GM19238 (cell line): ENCODE results near the gene CTAG2.
"Not testable (repeated sequence)": the region's sequence is repeated elsewhere in the genome, so short reads cannot be mapped to it uniquely, and the experiment has no call there.

Source experiments
- DNase-seq: peaks from one replicate; pipeline ENCODE4 v3.0.0; 2011; ENCODE audit warnings: low spot score; ENCODE audit not compliant: insufficient read length

CTAG2 gene

GRCh38 chrX:154653413-154653812 lies at the start of gene CTAG2:
TSS of gene CTAG2 (minus strand) at chrX:154653579. CDS start at chrX:154653515, 64 bp downstream.
- not testable (repeated sequence) for DNase-seq

GRCh38 chrX:154698630-154699248 lies 45.4 kb upstream of the CTAG2 start:
- DNase-seq = no peak

GRCh38 chrX:154696676-154697045 lies 43.3 kb upstream of the CTAG2 start:
- no peak for DNase-seq

GRCh38 chrX:154695911-154696675 lies 42.7 kb upstream of the CTAG2 start:
- DNase-seq = no peak

- no peak for DNase-seq
Measured at GRCh38 chrX:154693394-154693793, 40.0 kb upstream of the CTAG2 start.

- DNase-seq = not testable (repeated sequence)
Measured at GRCh38 chrX:154690438-154690837, 37.1 kb upstream of the CTAG2 start.

GRCh38 chrX:154672084-154672483 lies 18.7 kb upstream of the CTAG2 start:
- DNase-seq = not testable (repeated sequence)

- DNase-seq = not testable (repeated sequence)
Measured at GRCh38 chrX:154670848-154671247, 17.5 kb upstream of the CTAG2 start.

- no peak for DNase-seq
Measured at GRCh38 chrX:154661899-154662298, 8.5 kb upstream of the CTAG2 start.

- DNase-seq = no peak
Measured at GRCh38 chrX:154661170-154661569, 7.8 kb upstream of the CTAG2 start.

- no peak for DNase-seq
Measured at GRCh38 chrX:154660541-154660940, 7.2 kb upstream of the CTAG2 start.

GRCh38 chrX:154658957-154659356 lies 5.6 kb upstream of the CTAG2 start:
- DNase-seq = no peak

- no peak for DNase-seq
Measured at GRCh38 chrX:154658187-154658586, 4.8 kb upstream of the CTAG2 start.

- no peak for DNase-seq
Measured at GRCh38 chrX:154657226-154657805, 3.9 kb upstream of the CTAG2 start.

GRCh38 chrX:154655786-154656185 lies 2.4 kb upstream of the CTAG2 start:
- DNase-seq = no peak

- no peak for DNase-seq
Measured at GRCh38 chrX:154655346-154655745, 2.0 kb upstream of the CTAG2 start.

- DNase-seq = no peak
Measured at GRCh38 chrX:154654925-154655324, 1.5 kb upstream of the CTAG2 start.

- no peak for DNase-seq
Measured at GRCh38 chrX:154654372-154654771, 993 bp upstream of the CTAG2 start.

- DNase-seq = no peak
Measured at GRCh38 chrX:154653048-154653401, 354 bp downstream of the CTAG2 start.

GRCh38 chrX:154652311-154653047 lies 900 bp downstream of the CTAG2 start:
- DNase-seq = no peak

GRCh38 chrX:154650221-154650510 lies 3.2 kb downstream of the CTAG2 start:
- DNase-seq = no peak

GRCh38 chrX:154649503-154650220 lies 3.7 kb downstream of the CTAG2 start:
- no peak for DNase-seq
